Fibroblast of lung (primary cell): ENCODE data around the gene C1QTNF3.

Experiments used
- EZH2 ChIP-seq: IDR thresholded peaks from 2 replicates; pipeline ENCODE4 v1.5.1; 2012; ENCODE audit warnings: low read length, control low read depth, mild to moderate bottlenecking; ENCODE audit errors: missing control alignments
- TF ChIP-seq, protein P1 (sequence below), 2 donors: IDR thresholded peaks in 1 of 2; conservative IDR thresholded peaks in 1 of 2; 1 replicate in 1 of 2; 2 replicates in 1 of 2; pipeline ENCODE4 v1.5.1; 2011 to 2012; ENCODE audit warnings: low read length in 2 of 2, control low read depth in 1 of 2, inconsistent platforms in 1 of 2, low read depth in 1 of 2, mild to moderate bottlenecking in 1 of 2

DNA sequence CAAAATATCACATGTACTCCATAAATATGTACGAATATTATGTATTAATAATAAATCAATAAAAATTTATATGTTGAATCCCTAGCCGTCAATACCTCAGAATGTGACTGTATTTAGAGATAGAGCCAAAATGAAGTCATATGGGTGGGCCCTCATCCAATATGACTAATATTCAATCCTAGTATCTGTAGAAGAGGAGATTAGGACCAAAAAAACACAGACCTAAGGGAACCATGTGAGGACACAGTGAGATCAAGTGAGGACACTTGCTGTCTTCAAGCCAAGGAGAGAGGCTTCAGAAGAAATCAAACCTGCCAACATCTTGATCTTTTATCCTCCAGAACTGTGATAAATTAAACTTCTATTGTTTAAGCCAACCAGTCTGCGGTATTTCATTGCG, 31.5 kb downstream of the C1QTNF3 start:
- TF ChIP-seq, protein P1, sequence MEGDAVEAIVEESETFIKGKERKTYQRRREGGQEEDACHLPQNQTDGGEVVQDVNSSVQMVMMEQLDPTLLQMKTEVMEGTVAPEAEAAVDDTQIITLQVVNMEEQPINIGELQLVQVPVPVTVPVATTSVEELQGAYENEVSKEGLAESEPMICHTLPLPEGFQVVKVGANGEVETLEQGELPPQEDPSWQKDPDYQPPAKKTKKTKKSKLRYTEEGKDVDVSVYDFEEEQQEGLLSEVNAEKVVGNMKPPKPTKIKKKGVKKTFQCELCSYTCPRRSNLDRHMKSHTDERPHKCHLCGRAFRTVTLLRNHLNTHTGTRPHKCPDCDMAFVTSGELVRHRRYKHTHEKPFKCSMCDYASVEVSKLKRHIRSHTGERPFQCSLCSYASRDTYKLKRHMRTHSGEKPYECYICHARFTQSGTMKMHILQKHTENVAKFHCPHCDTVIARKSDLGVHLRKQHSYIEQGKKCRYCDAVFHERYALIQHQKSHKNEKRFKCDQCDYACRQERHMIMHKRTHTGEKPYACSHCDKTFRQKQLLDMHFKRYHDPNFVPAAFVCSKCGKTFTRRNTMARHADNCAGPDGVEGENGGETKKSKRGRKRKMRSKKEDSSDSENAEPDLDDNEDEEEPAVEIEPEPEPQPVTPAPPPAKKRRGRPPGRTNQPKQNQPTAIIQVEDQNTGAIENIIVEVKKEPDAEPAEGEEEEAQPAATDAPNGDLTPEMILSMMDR (conservative IDR thresholded peaks at IDR 0.05 in 1 of 2, IDR thresholded peaks at IDR 0.05 in 1 of 2; ENCODE audit: low read depth in 1 of 2, low read length in 2 of 2): no peak
- TF ChIP-seq EZH2: no peak
